ENCODE measurements around the gene CTBP2.

- TF ChIP-seq POLR2A (IDR thresholded peaks at IDR 0.05; ENCODE audit: low read depth) (no peak), CTCF (IDR thresholded peaks at IDR 0.05) (no peak), EP300 (IDR thresholded peaks at IDR 0.05) (no peak), POLR2AphosphoS5 (IDR thresholded peaks at IDR 0.05) (no peak)
Observed at GRCh38 chr10:124995605-124996004, 164.8 kb downstream of the CTBP2 start.
